ENCODE results near the gene LRRC70. TPM values are rescaled to one million over a fixed set of nuclear protein-coding genes. Genes with fewer than 3 reads are reported as not detected.
"Not testable (repeated sequence)": the region's sequence is repeated elsewhere in the genome, so short reads cannot be mapped to it uniquely, and the experiment has no call there.

The LRRC70 gene
- total and polyA plus RNA-seq, 12 donors = 0.72 to 8.2 (median 3.4) TPM; not detected in 1

DNA sequence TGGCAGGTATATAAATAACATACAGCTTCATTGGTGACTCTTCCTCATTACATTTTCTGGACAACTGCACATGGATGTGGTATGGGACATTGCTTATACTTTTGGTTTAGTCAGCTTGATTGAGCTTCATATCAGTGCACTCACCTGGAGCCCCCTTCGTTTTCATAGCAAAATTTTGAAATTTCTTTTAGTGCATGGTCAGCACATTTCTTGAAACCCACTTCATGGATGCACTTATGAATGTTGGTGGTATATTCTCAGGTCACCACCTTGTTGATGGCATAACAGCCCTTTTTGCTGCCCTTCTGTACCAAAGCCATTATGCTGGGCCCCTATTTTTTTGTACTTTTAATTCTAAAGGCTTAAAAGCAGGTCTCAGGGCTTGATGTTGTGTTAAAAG, 16.7 kb upstream of the LRRC70 start:
- WGBS, 4 donors = 91 to 95% (median 94%) methylated on average over 1 of the region's 1 CpG
- Histone ChIP-seq H3K9me3 (replicated peaks in 1 of 3) (peaks cover 0 to 2% (median 0%) of the 10 kb centered on the region in 3 donors), H3K27ac (no peak overlapping the region), H3K4me1 (replicated peaks in 1 of 2) (no peaks in the 10 kb centered on the region), H3K27me3 (no peaks in the 10 kb centered on the region), H3K4me3 (no peak overlapping the region), H3K36me3 (replicated peaks in 1 of 2) (no peaks in the 10 kb centered on the region)
- no peak for TF ChIP-seq POLR2A (IDR thresholded peaks at IDR 0.05)
- no peak for DNase-seq
- intact Hi-C loops (cut with DNase I) = no loop called here

DNA sequence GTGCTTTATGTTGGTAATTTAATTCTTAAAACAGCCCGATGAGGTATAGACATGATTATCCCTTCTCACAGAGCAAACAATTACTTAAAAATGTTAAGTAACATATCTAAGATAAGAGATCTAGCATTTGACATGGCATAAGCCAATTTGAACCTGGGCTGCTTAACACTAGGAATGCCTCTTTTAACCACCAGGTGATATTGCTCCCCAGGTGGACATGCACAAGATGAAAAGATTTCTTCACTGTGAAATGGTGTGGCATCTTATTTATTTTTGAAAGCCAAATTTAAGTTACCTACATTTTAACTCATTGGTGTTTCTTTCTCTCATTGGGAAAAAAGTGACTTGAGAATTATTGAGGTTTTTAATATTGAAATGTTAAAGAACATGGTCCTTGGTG, 15.8 kb upstream of the LRRC70 start:
- WGBS, 4 donors = 89 to 94% (median 93%) methylated on average over 1 of the region's 1 CpG
- Histone ChIP-seq H3K9me3 (replicated peaks in 1 of 3) (peaks cover 0 to 5% (median 0%) of the 10 kb centered on the region in 3 donors), H3K27me3 (no peaks in the 10 kb centered on the region), H3K27ac (no peak overlapping the region), H3K4me3 (no peak overlapping the region), H3K36me3 (replicated peaks in 1 of 2) (no peaks in the 10 kb centered on the region), H3K4me1 (replicated peaks in 1 of 2) (no peaks in the 10 kb centered on the region)
- DNase-seq = no peak
- intact Hi-C loops (cut with DNase I) = no loop called here
- TF ChIP-seq, protein P1, sequence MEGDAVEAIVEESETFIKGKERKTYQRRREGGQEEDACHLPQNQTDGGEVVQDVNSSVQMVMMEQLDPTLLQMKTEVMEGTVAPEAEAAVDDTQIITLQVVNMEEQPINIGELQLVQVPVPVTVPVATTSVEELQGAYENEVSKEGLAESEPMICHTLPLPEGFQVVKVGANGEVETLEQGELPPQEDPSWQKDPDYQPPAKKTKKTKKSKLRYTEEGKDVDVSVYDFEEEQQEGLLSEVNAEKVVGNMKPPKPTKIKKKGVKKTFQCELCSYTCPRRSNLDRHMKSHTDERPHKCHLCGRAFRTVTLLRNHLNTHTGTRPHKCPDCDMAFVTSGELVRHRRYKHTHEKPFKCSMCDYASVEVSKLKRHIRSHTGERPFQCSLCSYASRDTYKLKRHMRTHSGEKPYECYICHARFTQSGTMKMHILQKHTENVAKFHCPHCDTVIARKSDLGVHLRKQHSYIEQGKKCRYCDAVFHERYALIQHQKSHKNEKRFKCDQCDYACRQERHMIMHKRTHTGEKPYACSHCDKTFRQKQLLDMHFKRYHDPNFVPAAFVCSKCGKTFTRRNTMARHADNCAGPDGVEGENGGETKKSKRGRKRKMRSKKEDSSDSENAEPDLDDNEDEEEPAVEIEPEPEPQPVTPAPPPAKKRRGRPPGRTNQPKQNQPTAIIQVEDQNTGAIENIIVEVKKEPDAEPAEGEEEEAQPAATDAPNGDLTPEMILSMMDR (IDR thresholded peaks at IDR 0.05) = no peak
- no peak for TF ChIP-seq POLR2A (IDR thresholded peaks at IDR 0.05)

DNA sequence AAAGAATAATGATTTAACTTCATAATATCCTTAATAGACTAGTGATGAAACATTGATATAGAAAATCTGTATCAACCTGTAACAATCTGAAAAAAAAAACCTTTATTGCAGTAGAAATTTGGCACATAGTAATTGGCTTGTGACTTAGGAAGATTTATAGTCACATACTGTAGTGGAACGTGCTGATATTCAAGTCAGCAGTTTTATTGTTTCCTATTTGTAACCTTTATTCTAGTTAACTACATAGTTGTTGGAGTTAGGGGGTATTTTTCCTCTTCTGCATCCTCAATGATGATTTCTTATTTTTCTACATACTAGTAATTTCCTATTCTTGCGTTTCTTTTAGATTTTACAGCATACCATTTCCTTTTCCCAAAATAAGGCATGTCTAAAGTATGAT, 14.5 kb upstream of the LRRC70 start:
- no peak for TF ChIP-seq POLR2A (IDR thresholded peaks at IDR 0.05)
- TF ChIP-seq, protein P1 (IDR thresholded peaks at IDR 0.05) = no peak
- intact Hi-C loops (cut with DNase I) = no loop called here
- H3K27me3 ChIP-seq = no peaks in the 10 kb centered on the region
- no peak overlapping the region for H3K27ac ChIP-seq
- no peaks in the 10 kb centered on the region for H3K36me3 ChIP-seq (replicated peaks in 1 of 2)
- WGBS, 4 donors = 64 to 75% (median 65%) methylated on average over 2 of the region's 2 CpGs
- peaks cover 0 to 5% (median 0%) of the 10 kb centered on the region in 3 donors for H3K9me3 ChIP-seq (replicated peaks in 1 of 3)
- no peak overlapping the region for H3K4me3 ChIP-seq
- no peak for DNase-seq
- H3K4me1 ChIP-seq (replicated peaks in 1 of 2) = no peaks in the 10 kb centered on the region

DNA sequence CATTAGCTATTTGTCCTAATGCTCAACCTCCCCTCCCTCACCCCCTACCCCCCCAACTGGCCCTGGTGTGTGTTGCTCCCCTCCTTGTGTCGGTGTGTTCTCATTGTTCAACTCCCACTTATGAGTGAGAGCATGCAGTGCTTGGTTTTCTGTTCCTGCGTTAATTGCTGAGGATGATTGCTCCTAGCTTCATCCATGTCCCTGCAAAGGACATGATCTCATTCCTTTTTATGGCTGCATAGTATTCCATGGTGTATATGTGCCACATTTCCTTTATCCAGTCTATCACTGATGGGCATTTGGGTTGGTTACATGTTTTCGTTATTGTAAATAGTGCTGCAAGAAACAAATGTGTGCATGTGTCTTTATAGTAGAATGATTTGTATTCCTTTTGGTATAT, 12.9 kb upstream of the LRRC70 start:
- H3K36me3 ChIP-seq (replicated peaks in 1 of 2) = not testable (repeated sequence)

DNA sequence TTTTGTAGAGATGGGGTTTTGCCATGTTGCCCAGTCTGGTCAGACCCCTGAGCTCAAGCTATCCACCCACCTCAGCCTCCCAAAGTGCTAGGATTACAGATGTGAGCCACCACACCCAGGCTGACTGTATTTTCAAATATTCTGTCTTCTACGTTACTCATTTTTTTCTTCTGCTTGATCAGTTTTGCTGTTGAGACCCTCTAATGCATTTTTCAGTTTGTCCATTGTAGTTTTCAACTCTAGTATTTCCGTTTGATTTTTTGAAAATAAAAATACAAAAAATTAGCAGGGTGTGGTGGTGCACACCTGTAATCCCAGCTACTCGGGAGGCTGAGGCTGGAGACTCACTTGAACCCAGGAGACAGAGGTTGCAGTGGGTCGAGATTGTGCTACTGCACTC, 10.5 kb upstream of the LRRC70 start:
- H3K9me3 ChIP-seq (replicated peaks in 1 of 3) = peaks cover 0 to 5% (median 0%) of the 10 kb centered on the region in 3 donors
- H3K4me3 ChIP-seq = no peak overlapping the region
- H3K27ac ChIP-seq = no peak overlapping the region
- intact Hi-C loops (cut with DNase I) = no loop called here
- no peaks in the 10 kb centered on the region for H3K4me1 ChIP-seq (replicated peaks in 1 of 2)
- H3K27me3 ChIP-seq = no peaks in the 10 kb centered on the region
- no peak for DNase-seq
- no peaks in the 10 kb centered on the region for H3K36me3 ChIP-seq (replicated peaks in 1 of 2)
- WGBS, 4 donors = 95 to 97% (median 96%) methylated on average over 4 of the region's 4 CpGs
- TF ChIP-seq, protein P1 (IDR thresholded peaks at IDR 0.05) = no peak
- no peak for TF ChIP-seq POLR2A (IDR thresholded peaks at IDR 0.05)

More for the DNA sequence above, 12.9 kb upstream of the LRRC70 start:
- DNase-seq; H3K4me3 ChIP-seq; H3K9me3 ChIP-seq (replicated peaks in 1 of 3); H3K4me1 ChIP-seq (replicated peaks in 1 of 2); H3K27me3 ChIP-seq; H3K27ac ChIP-seq; intact Hi-C loops (cut with DNase I): not testable (repeated sequence)
- WGBS, 4 donors = 65 to 99% (median 74%) methylated on average over 3 of the region's 3 CpGs

All from adrenal gland (tissue), 12 donors.